ENCODE results near the gene ZFAND2A. TPM values are rescaled to one million over a fixed set of nuclear protein-coding genes. Genes with fewer than 3 reads are reported as not detected.

ZFAND2A gene
- total RNA-seq, 1 donor from 2014 or later = 14.1 TPM

- no peak for DNase-seq (ENCODE audit: low spot score, unreplicated experiment)
- Mint-ChIP-seq H3K4me1 (ENCODE audit: low read depth) (peaks cover 7% of the 10 kb centered on the region), H3K4me3 (ENCODE audit: low read depth) (no peak overlapping the region), H3K27me3 (no peaks in the 10 kb centered on the region), H3K9me3 (ENCODE audit: low read depth) (no peaks in the 10 kb centered on the region), H3K36me3 (ENCODE audit: insufficient read depth) (peaks cover 2% of the 10 kb centered on the region), H3K27ac (no peak overlapping the region)
- TF ChIP-seq, protein P1, sequence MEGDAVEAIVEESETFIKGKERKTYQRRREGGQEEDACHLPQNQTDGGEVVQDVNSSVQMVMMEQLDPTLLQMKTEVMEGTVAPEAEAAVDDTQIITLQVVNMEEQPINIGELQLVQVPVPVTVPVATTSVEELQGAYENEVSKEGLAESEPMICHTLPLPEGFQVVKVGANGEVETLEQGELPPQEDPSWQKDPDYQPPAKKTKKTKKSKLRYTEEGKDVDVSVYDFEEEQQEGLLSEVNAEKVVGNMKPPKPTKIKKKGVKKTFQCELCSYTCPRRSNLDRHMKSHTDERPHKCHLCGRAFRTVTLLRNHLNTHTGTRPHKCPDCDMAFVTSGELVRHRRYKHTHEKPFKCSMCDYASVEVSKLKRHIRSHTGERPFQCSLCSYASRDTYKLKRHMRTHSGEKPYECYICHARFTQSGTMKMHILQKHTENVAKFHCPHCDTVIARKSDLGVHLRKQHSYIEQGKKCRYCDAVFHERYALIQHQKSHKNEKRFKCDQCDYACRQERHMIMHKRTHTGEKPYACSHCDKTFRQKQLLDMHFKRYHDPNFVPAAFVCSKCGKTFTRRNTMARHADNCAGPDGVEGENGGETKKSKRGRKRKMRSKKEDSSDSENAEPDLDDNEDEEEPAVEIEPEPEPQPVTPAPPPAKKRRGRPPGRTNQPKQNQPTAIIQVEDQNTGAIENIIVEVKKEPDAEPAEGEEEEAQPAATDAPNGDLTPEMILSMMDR (IDR thresholded peaks at IDR 0.05; ENCODE audit: unreplicated experiment) = no peak
Observed at GRCh38 chr7:1142051-1142635, 17.9 kb downstream of the ZFAND2A start.

- H3K27me3 Mint-ChIP-seq = no peaks in the 10 kb centered on the region
Observed at GRCh38 chr7:1141651-1142050, 18.3 kb downstream of the ZFAND2A start.

GRCh38 chr7:1140476-1141104, 19.4 kb downstream of the ZFAND2A start:
- Mint-ChIP-seq H3K27me3 (no peaks in the 10 kb centered on the region), H3K9me3 (ENCODE audit: low read depth) (no peaks in the 10 kb centered on the region), H3K4me1 (ENCODE audit: low read depth) (peaks cover 12% of the 10 kb centered on the region), H3K36me3 (ENCODE audit: insufficient read depth) (peaks cover 2% of the 10 kb centered on the region), H3K4me3 (ENCODE audit: low read depth) (peak overlapping the region; percentile 10), H3K27ac (no peak overlapping the region)
- no peak for DNase-seq (ENCODE audit: low spot score, unreplicated experiment)
- TF ChIP-seq, protein P1 (IDR thresholded peaks at IDR 0.05; ENCODE audit: unreplicated experiment) = no peak

More at GRCh38 chr7:1141651-1142050, 18.3 kb downstream of the ZFAND2A start:
- H3K36me3 Mint-ChIP-seq (ENCODE audit: insufficient read depth) = peaks cover 2% of the 10 kb centered on the region
- no peak overlapping the region for H3K4me3 Mint-ChIP-seq (ENCODE audit: low read depth)
- H3K27ac Mint-ChIP-seq = no peak overlapping the region
- TF ChIP-seq, protein P1 (IDR thresholded peaks at IDR 0.05; ENCODE audit: unreplicated experiment) = no peak
- peaks cover 11% of the 10 kb centered on the region for H3K4me1 Mint-ChIP-seq (ENCODE audit: low read depth)
- H3K9me3 Mint-ChIP-seq (ENCODE audit: low read depth) = no peaks in the 10 kb centered on the region
- DNase-seq (ENCODE audit: low spot score, unreplicated experiment) = no peak

DNA sequence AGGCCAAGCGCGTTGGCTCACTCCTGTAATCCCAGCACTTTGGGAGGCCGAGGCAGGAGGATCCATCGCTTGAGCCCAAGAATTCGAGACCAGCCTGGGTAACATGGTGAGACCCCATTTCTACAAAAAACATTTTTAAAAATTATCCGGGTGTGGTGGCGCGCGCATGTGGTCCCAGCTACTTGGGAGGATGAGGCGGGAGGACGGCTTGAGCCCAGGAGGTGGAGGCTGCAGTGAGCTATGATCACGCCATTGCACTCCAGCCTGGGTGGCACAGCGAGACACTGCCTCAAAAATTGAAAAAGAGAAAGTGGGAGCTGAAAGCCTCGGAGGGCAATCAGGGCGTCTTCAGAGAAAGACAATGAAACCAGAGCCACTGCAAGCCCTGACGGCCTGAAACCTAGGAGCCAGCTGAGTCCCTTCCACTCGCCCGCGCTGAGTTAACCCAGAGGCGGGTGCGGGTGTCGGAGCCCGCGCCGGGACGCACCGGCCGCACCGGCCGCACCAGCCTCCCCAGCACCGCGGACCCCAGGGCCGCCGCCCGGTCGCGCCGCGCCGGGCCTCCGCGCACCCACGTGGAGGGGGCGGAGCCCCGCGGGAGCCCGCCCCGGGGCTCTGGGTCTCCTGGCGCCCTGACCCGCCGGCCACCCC, 22.4 kb downstream of the ZFAND2A start:
- peak overlapping the region; percentile 23 for H3K27ac Mint-ChIP-seq
- DNase-seq (ENCODE audit: low spot score, unreplicated experiment) = no peak

More for the DNA sequence above, 22.4 kb downstream of the ZFAND2A start:
- Mint-ChIP-seq H3K4me1 (ENCODE audit: low read depth) (peaks cover 14% of the 10 kb centered on the region), H3K4me3 (ENCODE audit: low read depth) (peak overlapping the region; percentile 82), H3K36me3 (ENCODE audit: insufficient read depth) (peaks cover 11% of the 10 kb centered on the region), H3K27me3 (no peaks in the 10 kb centered on the region), H3K9me3 (ENCODE audit: low read depth) (peaks cover 7% of the 10 kb centered on the region)
- TF ChIP-seq, protein P1 (IDR thresholded peaks at IDR 0.05; ENCODE audit: unreplicated experiment) = no peak
